IPS-18c (cell line): ENCODE measurements around the gene TANC1.

Experiments
- H3K4me3 ChIP-seq: 2 replicates; pipeline ENCODE4 v1.7.0; 2013; ENCODE audit warnings: low read depth, mild to moderate bottlenecking, low read length, moderate library complexity; ENCODE audit not compliant: insufficient read depth
- H3K9me3 ChIP-seq: one replicate; pipeline ENCODE4 v1.6.1; 2013; ENCODE audit warnings: mild to moderate bottlenecking, low read length, moderate library complexity; ENCODE audit not compliant: control insufficient read depth, insufficient read depth

The TANC1 gene

DNA sequence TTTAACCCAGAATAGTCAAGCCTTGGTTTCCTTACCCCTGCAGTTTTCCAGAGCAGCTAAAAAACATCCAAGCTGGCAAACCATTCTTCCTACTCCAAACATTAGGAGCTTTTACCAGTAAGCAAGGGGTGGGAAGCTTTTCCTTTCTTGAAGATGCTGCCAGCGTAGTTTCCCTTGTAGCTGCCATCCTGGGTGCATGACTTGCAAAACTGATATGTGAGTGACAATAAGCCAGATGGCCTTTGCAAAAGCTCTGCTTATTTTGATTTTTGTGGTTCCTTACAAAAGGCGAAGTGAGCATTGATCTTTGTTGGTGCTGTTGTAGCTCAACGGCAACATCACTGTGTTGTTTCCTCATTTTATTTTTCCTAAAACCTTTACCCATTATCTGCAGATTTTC, 179.2 kb downstream of the TANC1 start:
- Histone ChIP-seq H3K9me3 (no peaks in the 10 kb centered on the region), H3K4me3 (no peak overlapping the region)

DNA sequence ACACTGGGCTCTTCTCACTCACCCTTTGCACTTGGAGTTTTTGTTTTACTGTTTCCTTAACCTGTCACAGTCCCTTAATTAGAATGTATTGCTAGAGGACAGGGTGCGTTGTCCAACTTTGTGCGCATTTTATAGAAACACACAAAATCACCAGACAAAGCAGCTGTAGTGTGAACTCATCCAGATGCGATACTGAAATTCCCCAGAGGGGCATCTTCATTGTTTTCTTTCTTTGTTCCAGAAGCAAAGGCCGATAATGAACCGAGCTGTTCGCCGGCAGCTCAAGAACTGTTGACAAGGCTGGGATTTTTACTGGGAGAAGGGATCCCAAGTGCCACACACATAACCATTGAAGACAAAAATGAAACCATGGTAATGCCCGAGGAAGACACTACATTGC, 180.5 kb downstream of the TANC1 start:
- H3K4me3 ChIP-seq = no peak overlapping the region
- no peaks in the 10 kb centered on the region for H3K9me3 ChIP-seq

DNA sequence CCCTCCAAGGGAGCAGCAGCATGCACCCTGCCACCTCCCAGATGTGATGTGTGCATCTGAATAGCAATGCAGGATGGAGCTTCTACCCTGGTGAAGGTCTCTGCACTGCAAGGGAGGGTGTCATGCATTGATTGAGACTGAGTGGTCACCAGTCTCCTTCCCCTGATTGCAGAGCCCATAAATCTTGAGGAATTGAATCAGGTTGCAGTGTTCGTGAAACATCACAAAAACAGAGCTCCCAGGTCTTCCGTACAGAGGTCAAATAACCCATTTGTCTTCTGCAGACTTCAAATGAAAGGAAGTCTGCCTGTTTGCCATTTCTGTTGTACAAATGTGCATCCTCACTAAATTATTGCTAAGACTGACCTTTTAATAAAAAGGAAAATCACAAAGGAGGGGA, 181.3 kb downstream of the TANC1 start:
- Histone ChIP-seq H3K4me3 (no peak overlapping the region), H3K9me3 (no peaks in the 10 kb centered on the region)

DNA sequence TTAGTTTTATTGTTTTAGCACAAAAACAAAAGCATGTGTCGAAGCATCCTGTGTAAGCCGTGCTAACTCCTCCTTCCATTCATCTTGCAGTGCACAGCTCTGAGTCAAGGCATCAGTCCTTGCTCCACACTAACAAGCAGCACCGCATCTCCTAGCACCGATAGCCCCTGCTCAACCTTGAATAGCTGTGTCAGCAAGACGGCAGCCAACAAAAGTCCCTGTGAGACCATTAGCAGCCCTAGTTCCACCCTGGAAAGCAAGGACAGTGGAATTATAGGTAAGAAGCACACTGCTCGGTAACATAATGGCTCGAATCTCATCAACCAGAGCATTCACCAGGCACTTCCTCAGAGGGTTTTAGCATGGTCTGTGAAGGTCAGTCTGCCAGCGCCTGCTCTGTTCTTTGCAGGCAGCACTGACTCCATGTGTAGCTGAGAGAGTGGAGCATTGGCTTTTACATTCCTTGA, 181.9 kb downstream of the TANC1 start:
- Histone ChIP-seq H3K9me3 (no peaks in the 10 kb centered on the region), H3K4me3 (no peak overlapping the region)

DNA sequence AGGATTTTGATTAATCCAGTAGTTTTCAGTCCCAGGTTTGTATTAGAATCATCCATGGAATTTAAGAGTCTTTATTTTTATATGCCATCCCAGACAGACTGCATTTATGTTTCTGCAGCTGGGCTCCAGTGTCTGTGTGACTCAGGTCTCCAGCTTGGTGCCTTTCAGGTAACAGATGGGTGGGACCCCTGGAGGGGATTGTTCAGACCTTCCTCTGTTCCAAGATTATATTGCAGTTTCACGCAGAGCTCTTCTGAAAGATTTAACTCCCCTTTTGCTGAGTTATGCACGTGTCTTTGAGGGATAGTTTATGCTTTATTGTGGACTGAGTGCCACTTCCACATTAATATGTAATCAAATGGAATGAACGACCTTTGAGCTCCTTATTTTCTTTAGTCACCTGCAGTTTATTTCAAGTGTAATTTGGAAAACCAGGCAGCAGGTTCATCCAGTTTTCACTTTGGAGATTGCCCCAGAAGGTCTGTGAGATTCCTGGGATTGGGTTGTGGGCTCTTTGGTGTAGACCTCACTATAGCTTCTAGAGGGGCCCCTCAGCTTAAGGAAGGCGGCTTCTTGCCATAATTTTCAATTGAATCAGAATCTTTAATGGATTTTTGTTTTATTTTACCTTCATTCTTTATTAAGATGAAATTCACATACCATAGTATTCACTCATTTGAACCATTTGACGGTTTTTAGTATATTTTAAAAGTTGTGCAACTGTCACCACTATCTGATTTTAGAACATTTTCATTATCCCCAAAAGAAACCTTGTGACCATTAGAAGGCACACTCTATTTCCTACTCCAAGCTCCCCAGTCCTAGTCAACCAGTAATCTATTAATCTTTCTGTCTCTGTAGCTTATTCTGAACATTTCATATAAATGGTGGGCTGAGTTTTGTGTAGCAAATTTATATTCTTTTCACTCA, 183.0 kb downstream of the TANC1 start:
- Histone ChIP-seq H3K4me3 (no peak overlapping the region), H3K9me3 (no peaks in the 10 kb centered on the region)

DNA sequence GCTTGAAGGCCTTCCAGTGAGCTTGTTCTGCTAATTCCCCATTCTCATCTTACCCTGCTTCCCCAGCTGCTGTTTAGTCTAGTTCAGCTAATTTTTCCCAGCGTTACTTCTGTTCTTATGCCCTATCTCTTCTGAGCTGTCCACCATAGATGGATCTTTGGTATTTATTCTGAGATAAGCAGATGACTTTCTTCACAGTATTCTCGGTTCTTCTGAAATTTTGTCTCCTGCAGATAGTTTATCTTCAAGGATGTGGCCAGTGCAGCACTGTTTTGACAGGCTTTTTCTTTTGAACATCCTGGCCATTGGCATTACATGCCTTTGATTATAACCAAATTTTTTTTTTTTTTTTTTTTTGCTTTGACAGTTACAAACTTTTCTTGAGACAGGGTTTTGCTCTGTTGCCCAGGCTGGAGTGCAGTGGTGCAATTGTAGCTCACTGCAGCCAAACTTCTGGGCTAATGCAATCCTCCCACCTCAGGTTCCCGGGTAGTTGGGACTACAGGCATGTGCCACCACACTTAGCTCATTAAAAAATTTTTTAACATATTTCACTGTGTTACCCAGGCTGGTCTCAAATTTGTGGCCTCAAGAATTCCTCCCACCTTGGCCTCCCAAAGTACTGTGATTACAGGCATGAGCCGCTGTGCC, 183.8 kb downstream of the TANC1 start:
- Histone ChIP-seq H3K4me3 (no peak overlapping the region), H3K9me3 (no peaks in the 10 kb centered on the region)

DNA sequence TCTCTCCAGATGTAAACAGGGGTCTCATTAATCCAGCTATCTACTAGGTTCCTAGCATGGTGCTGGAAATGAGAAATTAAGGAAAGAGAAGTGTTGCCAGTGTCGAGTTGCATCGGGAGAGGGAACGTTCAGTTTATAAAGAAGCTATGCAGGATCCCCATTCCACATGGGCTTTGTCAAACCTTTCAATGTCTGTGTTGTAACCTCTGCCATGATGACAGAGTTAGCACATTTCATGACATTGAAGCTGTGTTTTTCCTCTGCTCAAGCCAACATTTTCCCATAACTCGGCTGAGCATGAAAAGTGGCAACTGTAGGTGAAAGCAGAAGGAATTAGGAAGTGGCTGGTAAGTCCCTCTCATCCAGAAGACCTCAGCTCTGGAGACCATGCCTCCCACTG, 184.6 kb downstream of the TANC1 start:
- Histone ChIP-seq H3K4me3 (no peak overlapping the region), H3K9me3 (no peaks in the 10 kb centered on the region)

DNA sequence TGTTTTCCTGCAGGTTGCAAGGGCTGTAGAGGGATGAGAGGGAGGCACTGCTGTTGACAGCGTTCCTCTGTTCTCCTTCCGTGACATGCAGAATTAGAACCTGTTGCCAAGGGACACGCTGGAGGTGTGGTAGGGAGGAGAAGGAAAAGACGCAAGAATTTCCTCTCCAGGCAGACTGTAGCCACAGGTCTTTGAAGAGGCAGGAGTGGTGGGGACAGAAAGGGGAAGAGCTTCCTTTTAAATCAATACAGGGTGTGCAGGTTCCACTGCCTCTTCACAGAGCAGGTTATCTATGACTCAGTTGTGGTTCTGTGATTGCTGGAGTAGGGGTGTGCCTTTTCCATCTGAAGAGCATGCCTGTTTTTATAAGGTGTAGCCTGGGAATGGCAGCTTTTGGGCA, 185.0 kb downstream of the TANC1 start:
- Histone ChIP-seq H3K4me3 (no peak overlapping the region), H3K9me3 (no peaks in the 10 kb centered on the region)

DNA sequence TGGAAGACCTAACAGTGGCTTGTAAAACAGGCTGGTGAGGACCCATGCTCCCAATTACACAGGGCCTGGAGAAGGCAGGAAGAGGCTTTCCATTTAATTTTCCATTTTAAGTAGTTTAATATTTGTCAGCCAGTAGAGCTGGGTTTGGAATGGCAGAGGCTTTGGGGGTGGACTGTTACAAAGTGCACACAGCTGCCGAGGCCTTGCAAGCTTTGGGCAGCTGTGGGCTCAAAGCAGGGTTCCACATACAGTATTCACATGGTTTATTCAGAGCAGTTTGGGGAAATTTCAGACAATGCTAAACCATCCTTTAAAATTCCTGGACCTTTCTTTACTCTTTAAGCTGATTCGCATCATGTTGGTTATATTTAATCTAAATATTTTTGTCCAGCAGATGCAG, 185.5 kb downstream of the TANC1 start:
- H3K4me3 ChIP-seq = no peak overlapping the region
- no peaks in the 10 kb centered on the region for H3K9me3 ChIP-seq

DNA sequence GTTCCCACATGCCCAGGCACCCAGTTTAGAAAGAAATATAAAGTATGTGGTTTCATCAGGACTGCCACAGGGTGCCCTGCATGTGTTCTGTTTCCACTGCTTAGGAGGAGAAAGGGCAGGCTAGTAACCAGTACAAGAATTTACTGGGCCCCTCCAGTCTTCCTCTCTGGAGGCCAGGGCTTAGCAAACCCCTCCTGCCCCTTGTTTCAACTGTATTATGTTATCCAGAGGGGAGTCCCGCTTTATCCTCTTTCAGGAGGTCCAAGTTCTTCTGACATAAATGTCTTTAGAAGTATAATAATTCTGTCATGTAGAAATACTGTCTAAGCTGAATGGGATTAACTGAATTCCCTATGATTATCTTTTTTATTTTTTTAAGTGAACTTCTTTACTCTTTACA, 185.9 kb downstream of the TANC1 start:
- H3K4me3 ChIP-seq = no peak overlapping the region
- H3K9me3 ChIP-seq = no peaks in the 10 kb centered on the region

DNA sequence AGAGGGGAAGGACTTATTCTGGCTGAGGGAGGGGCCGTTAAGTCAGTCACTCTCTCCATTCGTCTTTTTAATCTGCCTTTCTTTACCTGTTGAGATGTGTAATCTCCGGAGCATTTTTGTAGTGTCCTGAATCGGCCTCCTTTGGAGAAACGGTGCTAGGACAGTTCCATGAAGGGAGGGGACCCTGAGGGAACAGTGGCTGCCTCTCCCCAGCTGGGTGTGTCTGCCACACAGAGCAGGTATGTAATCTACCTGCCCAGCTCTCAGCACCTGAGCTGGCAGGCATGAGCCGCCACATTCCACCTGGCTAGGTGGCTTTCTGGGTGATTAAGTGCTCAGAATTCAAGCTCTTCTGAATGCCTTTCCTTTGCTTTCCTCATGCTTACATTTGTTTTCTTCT, 186.9 kb downstream of the TANC1 start:
- no peaks in the 10 kb centered on the region for H3K9me3 ChIP-seq
- H3K4me3 ChIP-seq = no peak overlapping the region

DNA sequence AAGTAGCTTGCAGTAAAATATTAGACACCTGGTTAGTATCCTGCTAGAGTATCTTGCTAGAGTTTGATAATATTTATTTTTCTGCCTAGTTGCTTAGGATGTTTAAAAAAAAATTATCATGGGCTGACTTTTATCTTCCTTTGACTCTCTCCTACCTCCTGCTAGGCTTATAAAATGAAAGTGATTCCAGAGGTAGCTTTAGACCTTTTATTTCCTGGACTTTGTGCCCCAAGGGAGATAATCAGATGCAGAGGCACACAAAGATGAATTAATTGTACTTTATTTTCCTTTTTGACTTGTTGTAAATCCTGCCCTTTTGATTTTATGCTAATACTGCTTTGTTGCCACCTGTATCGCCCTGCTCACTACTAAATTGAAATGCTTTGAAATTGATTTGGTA, 187.4 kb downstream of the TANC1 start:
- H3K4me3 ChIP-seq = no peak overlapping the region
- no peaks in the 10 kb centered on the region for H3K9me3 ChIP-seq

DNA sequence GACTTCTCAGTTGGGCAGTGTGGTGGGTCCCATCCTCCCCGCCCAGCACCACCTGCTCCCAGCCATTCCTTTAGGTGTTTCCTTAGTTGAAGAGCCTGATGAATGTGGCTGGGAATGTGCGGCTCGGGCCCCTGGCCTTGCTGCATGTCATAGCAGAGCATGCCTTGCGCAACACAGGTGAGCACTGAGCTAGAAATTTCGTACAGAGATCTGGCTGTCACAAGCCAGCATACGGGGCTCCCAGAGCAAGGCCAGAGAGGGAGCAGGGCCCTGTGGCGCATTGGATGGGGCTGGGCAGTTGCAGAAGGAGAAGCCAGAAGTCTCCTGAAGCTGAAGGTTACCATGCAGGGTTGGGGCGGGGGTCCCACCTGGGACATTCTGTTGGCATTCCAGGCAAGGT, 188.4 kb downstream of the TANC1 start:
- Histone ChIP-seq H3K9me3 (no peaks in the 10 kb centered on the region), H3K4me3 (no peak overlapping the region)

DNA sequence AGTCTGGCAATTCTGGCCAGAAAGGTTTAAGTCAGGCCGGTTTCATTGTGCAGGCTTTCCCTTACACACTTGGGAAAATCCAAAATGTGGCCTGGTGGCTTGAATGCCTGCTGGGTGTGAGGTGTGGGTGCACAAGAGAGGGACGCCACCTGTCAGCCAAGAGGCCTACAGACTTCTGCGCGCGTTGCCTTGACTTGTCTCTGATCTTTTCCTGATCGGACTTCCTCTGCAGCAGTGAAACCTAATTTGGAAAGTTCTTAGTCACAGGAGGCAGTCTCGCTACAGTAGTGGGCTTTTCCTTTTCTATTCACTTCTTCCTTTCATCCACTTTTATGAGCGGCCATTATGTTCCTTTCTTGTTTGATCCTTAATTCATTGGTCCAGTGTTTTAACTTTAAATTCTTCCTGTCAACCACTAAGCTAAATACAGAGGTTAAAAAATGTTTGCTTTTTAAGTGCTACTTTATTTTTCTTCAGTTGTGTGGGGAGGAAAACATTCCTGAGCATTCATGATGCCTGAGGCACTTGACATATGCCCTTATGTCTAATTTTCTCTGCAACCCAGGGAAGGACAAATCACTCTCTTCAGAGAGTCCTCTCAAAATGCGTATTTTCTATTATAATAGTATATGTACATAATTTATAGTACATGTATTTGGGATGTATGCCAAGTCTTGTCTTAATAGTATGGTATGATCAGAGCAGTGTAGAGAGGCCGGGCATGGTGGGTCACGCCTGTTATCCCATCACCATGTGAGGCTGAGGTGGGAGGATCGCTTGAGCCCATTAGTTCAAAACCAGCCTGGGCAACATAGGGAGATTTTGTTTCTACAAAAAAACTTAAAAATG, 189.1 kb downstream of the TANC1 start:
- H3K4me3 ChIP-seq = no peak overlapping the region
- H3K9me3 ChIP-seq = no peaks in the 10 kb centered on the region

DNA sequence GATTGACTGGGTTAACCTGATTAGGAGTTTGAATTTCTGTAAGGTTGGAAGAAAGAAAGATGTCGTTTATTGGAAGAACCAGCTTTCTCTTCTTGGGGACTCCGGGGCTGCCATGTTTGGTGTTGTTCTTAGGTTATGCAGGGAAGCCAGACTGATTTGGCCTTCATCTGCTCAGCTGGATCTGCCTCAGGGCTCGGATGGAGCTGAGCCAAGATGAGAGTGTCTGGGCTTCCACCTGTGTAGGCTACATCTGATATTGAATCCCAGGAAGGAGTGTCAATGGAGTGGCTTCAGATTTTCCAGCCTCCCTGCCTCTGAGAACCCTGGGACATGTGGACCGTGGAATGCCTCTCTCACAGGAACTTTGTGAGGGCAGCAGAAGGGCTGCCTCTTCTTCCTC, 192.0 kb downstream of the TANC1 start:
- no peak overlapping the region for H3K4me3 ChIP-seq

DNA sequence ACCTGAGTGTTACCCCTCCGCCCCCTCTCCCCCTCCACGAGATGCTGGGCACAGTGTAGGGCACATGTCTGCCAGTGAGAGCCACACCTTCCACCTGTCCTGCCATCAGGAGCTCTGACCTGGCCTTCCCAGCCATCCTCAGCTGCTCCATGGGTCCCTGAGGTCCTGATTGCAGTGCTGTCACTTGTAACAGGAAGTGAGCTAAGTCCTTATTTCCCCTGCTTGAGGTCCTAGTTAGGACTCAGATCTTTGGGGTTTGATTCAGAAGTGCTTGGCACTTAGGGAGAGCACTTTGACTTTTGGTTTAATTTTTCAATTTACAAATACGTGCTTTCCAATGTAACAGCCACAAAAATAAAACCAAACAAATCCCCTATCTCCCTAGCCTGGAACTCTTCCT, 192.5 kb downstream of the TANC1 start:
- Histone ChIP-seq H3K9me3 (peaks cover 2% of the 10 kb centered on the region), H3K4me3 (no peak overlapping the region)

More for the DNA sequence above, 192.0 kb downstream of the TANC1 start:
- H3K9me3 ChIP-seq = peaks cover 2% of the 10 kb centered on the region

DNA sequence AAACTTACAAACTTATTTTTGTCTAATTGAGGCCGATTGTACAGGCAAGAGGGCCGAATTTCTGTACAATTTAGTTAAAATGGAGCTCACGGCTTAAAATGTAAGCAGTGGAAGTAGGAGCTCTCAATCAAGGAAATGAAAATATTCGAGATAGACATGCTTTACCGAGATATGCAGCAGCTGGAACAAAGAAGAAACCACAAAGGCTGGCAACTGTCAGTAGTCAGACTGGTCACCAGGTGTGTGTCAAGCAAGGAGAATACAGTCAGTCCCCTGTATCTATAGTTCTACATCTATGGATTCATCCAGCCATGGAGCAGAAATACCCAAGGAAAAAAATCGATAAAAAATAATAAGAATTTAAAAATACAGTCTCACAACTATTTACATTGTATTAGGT, 195.5 kb downstream of the TANC1 start:
- Histone ChIP-seq H3K4me3 (no peak overlapping the region), H3K9me3 (peaks cover 2% of the 10 kb centered on the region)
